B cell (primary cell): ENCODE measurements around the gene SPAAR. TPM values are rescaled to one million over a fixed set of nuclear protein-coding genes. Genes with fewer than 3 reads are reported as not detected.

ENCODE experiments used
- ATAC-seq: fragments of 200-7000 bp; cut with Tn5 transposase; one replicate; pipeline ENCODE4 v1.10.0; 2021; ENCODE audit warnings: low read depth, mild to moderate bottlenecking, moderate number of reproducible peaks, moderate library complexity
- CTCF ChIA-PET: fragments of 350-600 bp; sonication (Branson Sonifier 250); formaldehyde crosslinking; loops from one replicate; lab custom pipeline; 2021; ENCODE audit warnings: antibody characterized with exemption, inconsistent platforms; lab: Charles Lee
- POLR2A ChIA-PET: fragments of 350-600 bp; sonication (Branson Sonifier 250); formaldehyde crosslinking; loops from one replicate; lab custom pipeline; 2021; ENCODE audit warnings: antibody characterized with exemption; lab: Charles Lee
- DNase-seq: peaks from one replicate; pipeline ENCODE4 v3.0.0; 2013
- H2AFZ ChIP-seq: 2 replicates; pipeline ENCODE4 v1.6.1; 2012; ENCODE audit warnings: mild to moderate bottlenecking, low read depth, low read length; ENCODE audit not compliant: insufficient read depth, poor library complexity, severe bottlenecking
- H3K27ac ChIP-seq, 2 donors: 1 replicate in 1 of 2; 2 replicates in 1 of 2; pipeline ENCODE4 v1.5.1; 2012 to 2013; ENCODE audit warnings: low read length in 2 of 2, mild to moderate bottlenecking in 2 of 2, moderate library complexity in 1 of 2
- H3K27me3 ChIP-seq, 4 experiments: fragments of 200-600 bp in 1 of 4; sonication (generic) in 1 of 4; replicated peaks in 1 of 4; 1 replicate in 2 of 4; 2 replicates in 2 of 4; pipeline versions ENCODE4 v1.6.1 to v1.7.0; 2013 to 2016; ENCODE audit warnings: low read length in 3 of 4, mild to moderate bottlenecking in 2 of 4, mixed read lengths in 1 of 4, moderate library complexity in 1 of 4; ENCODE audit not compliant: insufficient read depth in 4 of 4, control insufficient read depth in 3 of 4; ENCODE audit errors: control extremely low read depth in 1 of 4
- H3K36me3 ChIP-seq, 2 experiments: replicated peaks in 1 of 2; 1 replicate in 1 of 2; 2 replicates in 1 of 2; pipeline versions ENCODE4 v1.6.1 to v1.7.1; 2013; ENCODE audit warnings: low read length in 1 of 2; ENCODE audit not compliant: insufficient read depth in 2 of 2, control insufficient read depth in 1 of 2; ENCODE audit errors: control extremely low read depth in 1 of 2, extremely low read depth in 1 of 2
- H3K4me1 ChIP-seq, 2 donors: fragments of 200-600 bp in 1 of 2; sonication (generic) in 1 of 2; 1 replicate in 1 of 2; 2 replicates in 1 of 2; pipeline versions ENCODE4 v1.5.1 to v1.6.1; 2013 to 2017; ENCODE audit warnings: low read length in 2 of 2; ENCODE audit not compliant: control insufficient read depth in 2 of 2, insufficient read depth in 2 of 2
- H3K4me2 ChIP-seq: replicated peaks from 2 replicates; pipeline ENCODE3; 2012; ENCODE audit warnings: mild to moderate bottlenecking, low read depth, low read length; ENCODE audit not compliant: poor library complexity, severe bottlenecking
- H3K4me3 ChIP-seq, 5 experiments: fragments of 200-600 bp in 1 of 5; sonication (generic) in 1 of 5; 1 replicate in 3 of 5; 2 replicates in 2 of 5; pipeline versions ENCODE4 v1.5.1 to v1.7.0; 2011 to 2016; ENCODE audit warnings: low read length in 4 of 5, mild to moderate bottlenecking in 4 of 5, low read depth in 2 of 5, control low read depth in 1 of 5, moderate library complexity in 1 of 5; ENCODE audit not compliant: insufficient read depth in 1 of 5; ENCODE audit errors: control extremely low read depth in 1 of 5, extremely low read depth in 1 of 5
- H3K79me2 ChIP-seq: fragments of 200-600 bp; sonication (generic); one replicate; pipeline ENCODE4 v1.6.0; 2016; ENCODE audit warnings: low read length; ENCODE audit not compliant: control insufficient read depth, insufficient read depth
- H3K9ac ChIP-seq: fragments of 200-600 bp; sonication (generic); 2 replicates; pipeline ENCODE4 v1.6.1; 2017; ENCODE audit warnings: mild to moderate bottlenecking, low read length, moderate library complexity
- H3K9me3 ChIP-seq, 3 donors: one replicate each; pipeline versions ENCODE4 v1.6.1 to v1.7.1; 2013; ENCODE audit warnings: low read length in 2 of 3; ENCODE audit not compliant: control insufficient read depth in 2 of 3, insufficient read depth in 1 of 3; ENCODE audit errors: control extremely low read depth in 1 of 3
- H4K20me1 ChIP-seq: 2 replicates; pipeline ENCODE4 v1.6.0; 2012; ENCODE audit warnings: mild to moderate bottlenecking, low read length; ENCODE audit not compliant: insufficient read depth, control insufficient read depth, poor library complexity, severe bottlenecking
- H3K27ac Mint-ChIP-seq: one replicate; pipeline ENCODE4 v1.8.0; 2021; ENCODE audit warnings: mixed read lengths
- H3K27me3 Mint-ChIP-seq: one replicate; pipeline ENCODE4 v1.8.0; 2021; ENCODE audit warnings: mixed read lengths
- H3K4me1 Mint-ChIP-seq: one replicate; pipeline ENCODE4 v1.8.0; 2021; ENCODE audit warnings: mixed read lengths
- H3K4me3 Mint-ChIP-seq: one replicate; pipeline ENCODE4 v1.8.0; 2021; ENCODE audit warnings: mixed read lengths
- H3K9me3 Mint-ChIP-seq: one replicate; pipeline ENCODE4 v1.8.0; 2022; ENCODE audit warnings: mixed read lengths; ENCODE audit not compliant: insufficient read depth
- EZH2 ChIP-seq: IDR thresholded peaks from 2 replicates; pipeline ENCODE4 v1.6.1; 2012; ENCODE audit warnings: borderline replicate concordance, low read depth, mild to moderate bottlenecking, moderate library complexity, low read length; ENCODE audit not compliant: insufficient read depth, poor library complexity, severe bottlenecking
- whole genome bisulfite sequencing: methylation state at CpG from one replicate; pipeline ENCODE4 v1.1.5; 2013; ENCODE audit warnings: missing lambda C conversion rate; ENCODE audit not compliant: insufficient coverage; 5-methylcytosine and 5-hydroxymethylcytosine counted together
- intact Hi-C: fragments of 100-400 bp; cut with micrococcal nuclease; formaldehyde crosslinking; loops from one replicate; pipeline ENCODE4 v1.10.0; 2022
- polyA plus RNA-seq: library from polyadenylated mRNA; depleted of rRNA; stranded (reverse); fragments of >200 nt; gene quantifications from 2 replicates; pipeline ENCODE4 v1.2.3, GENCODE V29; 2012
- total RNA-seq, 2 donors: library from RNA; stranded (reverse); fragments of 120-200 nt in 1 of 2; gene quantifications; 1 replicate in 1 of 2; 2 replicates in 1 of 2; pipeline versions ENCODE4 v1.2.3 to v1.2.4, GENCODE V29; 2013 to 2022
- TF ChIP-seq, protein P1 (sequence below): fragments of 200-600 bp; IDR thresholded peaks from one replicate; pipeline ENCODE4 v1.8.0; 2022; ENCODE audit warnings: antibody characterized with exemption, mild to moderate bottlenecking

The SPAAR gene
- total and polyA plus RNA-seq, 2 donors (not counting 1 experiment from before 2014, with no cell fraction given), result not detected

- peaks cover 21% of the 10 kb centered on the region for H3K4me1 Mint-ChIP-seq
- H3K4me3 Mint-ChIP-seq, result no peak overlapping the region
- no peak overlapping the region for H3K9ac ChIP-seq
- peaks cover 46% of the 10 kb centered on the region for H3K27me3 Mint-ChIP-seq
- peaks cover 0 to 23% (median 13%) of the 10 kb centered on the region in 4 experiments for H3K27me3 ChIP-seq
- CTCF ChIA-PET, result interaction anchor here (1.5 kb wide), 1 partner anchor 11 kb away, joined by 3 read pairs; no protein-coding TSS in a partner anchor
- H3K36me3 ChIP-seq, result no peaks in the 10 kb centered on the region
- peaks cover 11 to 20% of the 10 kb centered on the region in 2 donors for H3K4me1 ChIP-seq
- H3K79me2 ChIP-seq, result no peaks in the 10 kb centered on the region
- no peak overlapping the region for H3K27ac Mint-ChIP-seq
- POLR2A ChIA-PET, result no interaction called here
- no peak overlapping the region for H3K27ac ChIP-seq
- TF ChIP-seq, protein P1, sequence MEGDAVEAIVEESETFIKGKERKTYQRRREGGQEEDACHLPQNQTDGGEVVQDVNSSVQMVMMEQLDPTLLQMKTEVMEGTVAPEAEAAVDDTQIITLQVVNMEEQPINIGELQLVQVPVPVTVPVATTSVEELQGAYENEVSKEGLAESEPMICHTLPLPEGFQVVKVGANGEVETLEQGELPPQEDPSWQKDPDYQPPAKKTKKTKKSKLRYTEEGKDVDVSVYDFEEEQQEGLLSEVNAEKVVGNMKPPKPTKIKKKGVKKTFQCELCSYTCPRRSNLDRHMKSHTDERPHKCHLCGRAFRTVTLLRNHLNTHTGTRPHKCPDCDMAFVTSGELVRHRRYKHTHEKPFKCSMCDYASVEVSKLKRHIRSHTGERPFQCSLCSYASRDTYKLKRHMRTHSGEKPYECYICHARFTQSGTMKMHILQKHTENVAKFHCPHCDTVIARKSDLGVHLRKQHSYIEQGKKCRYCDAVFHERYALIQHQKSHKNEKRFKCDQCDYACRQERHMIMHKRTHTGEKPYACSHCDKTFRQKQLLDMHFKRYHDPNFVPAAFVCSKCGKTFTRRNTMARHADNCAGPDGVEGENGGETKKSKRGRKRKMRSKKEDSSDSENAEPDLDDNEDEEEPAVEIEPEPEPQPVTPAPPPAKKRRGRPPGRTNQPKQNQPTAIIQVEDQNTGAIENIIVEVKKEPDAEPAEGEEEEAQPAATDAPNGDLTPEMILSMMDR, result no peak
- no peak for TF ChIP-seq EZH2
- H2AFZ ChIP-seq, result no peak overlapping the region
- no CpG with 5 or more reads among the region's 4 CpGs for WGBS
- no peaks in the 10 kb centered on the region for H3K9me3 Mint-ChIP-seq
- no peak for ATAC-seq
- no peak overlapping the region for H3K4me2 ChIP-seq
- intact Hi-C loops, result no loop called here
- no peak overlapping the region for H3K4me3 ChIP-seq
- H3K9me3 ChIP-seq, result peaks cover 0 to 4% (median 4%) of the 10 kb centered on the region in 3 donors
- no peaks in the 10 kb centered on the region for H4K20me1 ChIP-seq
- no peak for DNase-seq
These were observed 26.0 kb downstream of the SPAAR start for GRCh38 chr9:35935261-35935660.

DNA sequence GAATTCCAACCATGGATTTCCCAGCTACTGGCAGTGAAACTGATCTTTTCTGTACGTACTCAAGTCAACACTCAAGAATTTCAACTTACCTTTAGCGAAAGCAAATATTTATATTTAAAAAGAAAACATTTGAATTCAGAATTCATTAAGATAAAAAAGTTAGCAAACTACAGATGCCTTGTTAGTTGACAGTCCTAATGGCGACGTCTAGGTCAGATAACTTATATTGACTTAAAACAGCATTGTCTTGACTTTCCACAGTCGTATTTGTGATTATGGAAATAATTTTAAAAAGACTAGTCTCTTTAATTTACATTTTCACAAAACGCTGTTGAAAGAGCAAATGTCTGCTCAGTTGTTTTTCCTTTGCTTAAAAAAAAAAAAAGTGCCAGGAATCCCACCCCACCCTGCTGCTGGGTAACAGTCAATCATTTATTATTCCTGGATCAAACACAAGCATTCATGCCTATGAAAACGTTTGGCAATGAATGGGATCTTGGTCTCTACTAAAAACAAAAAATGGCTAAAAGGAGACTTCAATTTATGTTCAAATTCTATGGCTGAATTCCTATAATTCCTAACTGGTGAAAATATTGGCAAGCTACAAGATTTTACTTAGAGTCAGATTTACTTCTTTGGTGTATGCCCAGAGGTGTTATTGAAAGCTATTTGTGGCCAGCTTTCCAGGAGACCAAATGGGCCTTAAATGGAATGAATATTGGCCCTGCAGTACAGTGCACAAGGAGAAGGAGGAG is 26.6 kb downstream of the SPAAR start:
- POLR2A ChIA-PET, result no interaction called here
- intact Hi-C loops, result no loop called here
- H3K27ac Mint-ChIP-seq, result no peak overlapping the region
- TF ChIP-seq EZH2, result no peak
- TF ChIP-seq, protein P1, result no peak
- peaks cover 0 to 26% (median 13%) of the 10 kb centered on the region in 4 experiments for H3K27me3 ChIP-seq
- no peak overlapping the region for H3K27ac ChIP-seq
- CTCF ChIA-PET, result interaction anchor here (0.7 to 1.5 kb wide), 2 partner anchors 10 to 25 kb away, joined by 3 to 4 read pairs; no protein-coding TSS in a partner anchor
- H3K4me2 ChIP-seq, result no peak overlapping the region
- no peak overlapping the region for H3K4me3 Mint-ChIP-seq
- peaks cover 40% of the 10 kb centered on the region for H3K27me3 Mint-ChIP-seq
- no peak overlapping the region for H3K4me3 ChIP-seq
- no peaks in the 10 kb centered on the region for H4K20me1 ChIP-seq
- no peaks in the 10 kb centered on the region for H3K36me3 ChIP-seq
- peaks cover 21% of the 10 kb centered on the region for H3K4me1 Mint-ChIP-seq
- H3K9me3 ChIP-seq, result peaks cover 0 to 4% (median 4%) of the 10 kb centered on the region in 3 donors
- no peak overlapping the region for H2AFZ ChIP-seq
- H3K9ac ChIP-seq, result no peak overlapping the region
- no peaks in the 10 kb centered on the region for H3K79me2 ChIP-seq
- ATAC-seq, result no peak
- WGBS, result 67% methylated on average over 1 of the region's 7 CpGs
- no peak for DNase-seq
- H3K9me3 Mint-ChIP-seq, result no peaks in the 10 kb centered on the region
- H3K4me1 ChIP-seq, result peaks cover 11 to 20% of the 10 kb centered on the region in 2 donors
